Stimulated activated naive B cell treated with anti-CD40 and anti-IgM and Interleukin-4, amounts not matched to agents 10 μg/mL and 1 μg/mL and 100 μg/mL, for 72 hours (primary cell): ENCODE data around the gene CDC34.

Experiments
- ATAC-seq, 2 donors: fragments of 150-1000 bp; cut with Tn5 transposase; replicated peaks; 2 replicates each; pipeline ENCODE4 v1.10.0; 2021; ENCODE audit warnings: moderate library complexity in 1 of 2
- DNase-seq: peaks from one replicate; pipeline ENCODE4 v3.0.0; 2021
- H3K27ac Mint-ChIP-seq: one replicate; pipeline ENCODE4 v1.8.0; 2022; ENCODE audit warnings: mild to moderate bottlenecking, mixed read lengths
- H3K27me3 Mint-ChIP-seq, 2 donors: one replicate each; pipeline ENCODE4 v1.8.0; 2022; ENCODE audit warnings: mixed read lengths in 2 of 2
- H3K36me3 Mint-ChIP-seq, 2 donors: one replicate each; pipeline ENCODE4 v1.8.0; 2022; ENCODE audit warnings: mixed read lengths in 2 of 2, mild to moderate bottlenecking in 1 of 2
- H3K4me1 Mint-ChIP-seq, 2 donors: one replicate each; pipeline ENCODE4 v1.8.0; 2022; ENCODE audit warnings: mixed read lengths in 2 of 2, mild to moderate bottlenecking in 1 of 2
- H3K4me3 Mint-ChIP-seq, 2 donors: one replicate each; pipeline ENCODE4 v1.8.0; 2022; ENCODE audit warnings: mild to moderate bottlenecking in 2 of 2, mixed read lengths in 2 of 2, moderate library complexity in 1 of 2
- H3K9me3 Mint-ChIP-seq, 2 donors: one replicate each; pipeline ENCODE4 v1.8.0; 2022; ENCODE audit warnings: mixed read lengths in 2 of 2, mild to moderate bottlenecking in 1 of 2

Gene CDC34, protein sequence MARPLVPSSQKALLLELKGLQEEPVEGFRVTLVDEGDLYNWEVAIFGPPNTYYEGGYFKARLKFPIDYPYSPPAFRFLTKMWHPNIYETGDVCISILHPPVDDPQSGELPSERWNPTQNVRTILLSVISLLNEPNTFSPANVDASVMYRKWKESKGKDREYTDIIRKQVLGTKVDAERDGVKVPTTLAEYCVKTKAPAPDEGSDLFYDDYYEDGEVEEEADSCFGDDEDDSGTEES

DNA sequence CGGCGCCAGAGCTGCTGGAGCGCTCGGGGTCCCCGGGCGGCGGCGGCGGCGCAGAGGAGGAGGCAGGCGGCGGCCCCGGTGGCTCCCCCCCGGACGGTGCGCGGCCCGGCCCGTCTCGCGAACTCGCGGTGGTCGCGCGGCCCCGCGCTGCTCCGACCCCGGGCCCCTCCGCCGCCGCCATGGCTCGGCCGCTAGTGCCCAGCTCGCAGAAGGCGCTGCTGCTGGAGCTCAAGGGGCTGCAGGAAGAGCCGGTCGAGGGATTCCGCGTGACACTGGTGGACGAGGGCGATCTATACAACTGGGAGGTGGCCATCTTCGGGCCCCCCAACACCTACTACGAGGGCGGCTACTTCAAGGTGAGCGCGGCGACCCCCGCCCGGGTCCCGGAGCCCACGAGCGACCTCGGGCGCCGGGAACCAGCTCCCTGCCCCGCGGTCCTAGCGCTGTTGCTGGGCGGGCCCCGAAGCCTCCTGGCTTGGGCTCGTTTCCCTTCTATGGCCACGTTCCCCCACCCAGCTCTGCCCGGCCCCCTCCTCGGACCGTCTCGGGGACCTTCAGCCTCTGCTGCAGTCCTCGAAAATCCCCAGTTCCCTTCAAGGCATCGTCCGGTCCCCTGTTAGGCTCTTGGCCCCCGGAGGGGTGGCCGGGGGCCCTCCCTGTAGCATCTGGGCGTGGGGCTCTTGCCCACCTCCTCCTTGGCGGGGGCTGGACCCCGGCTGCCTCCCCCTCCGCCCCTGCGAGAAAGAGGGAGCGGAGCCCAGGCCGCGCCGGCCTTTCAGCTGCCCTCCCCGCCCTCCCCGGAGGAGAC is at the start of gene CDC34:
Gene CDC34, plus strand, starts transcription at position 8 of the 808 bp plus-strand sequence. Its CDS starts 172 bp downstream, at position 180.
- Mint-ChIP-seq H3K27ac (peak within 1 kb of the TSS; percentile 91), H3K27me3 (peaks cover 4% of the 10 kb centered on the region in 2 donors), H3K4me1 (peaks cover 15 to 31% of the 10 kb centered on the region in 2 donors), H3K4me3 (peak within 1 kb of the TSS; percentile 86 to 91), H3K36me3 (peaks cover 4 to 5% of the 10 kb centered on the region in 2 donors), H3K9me3 (no peaks in the 10 kb centered on the region)
- DNase-seq, result no peak
- ATAC-seq, result peak; percentile 41 to 44

DNA sequence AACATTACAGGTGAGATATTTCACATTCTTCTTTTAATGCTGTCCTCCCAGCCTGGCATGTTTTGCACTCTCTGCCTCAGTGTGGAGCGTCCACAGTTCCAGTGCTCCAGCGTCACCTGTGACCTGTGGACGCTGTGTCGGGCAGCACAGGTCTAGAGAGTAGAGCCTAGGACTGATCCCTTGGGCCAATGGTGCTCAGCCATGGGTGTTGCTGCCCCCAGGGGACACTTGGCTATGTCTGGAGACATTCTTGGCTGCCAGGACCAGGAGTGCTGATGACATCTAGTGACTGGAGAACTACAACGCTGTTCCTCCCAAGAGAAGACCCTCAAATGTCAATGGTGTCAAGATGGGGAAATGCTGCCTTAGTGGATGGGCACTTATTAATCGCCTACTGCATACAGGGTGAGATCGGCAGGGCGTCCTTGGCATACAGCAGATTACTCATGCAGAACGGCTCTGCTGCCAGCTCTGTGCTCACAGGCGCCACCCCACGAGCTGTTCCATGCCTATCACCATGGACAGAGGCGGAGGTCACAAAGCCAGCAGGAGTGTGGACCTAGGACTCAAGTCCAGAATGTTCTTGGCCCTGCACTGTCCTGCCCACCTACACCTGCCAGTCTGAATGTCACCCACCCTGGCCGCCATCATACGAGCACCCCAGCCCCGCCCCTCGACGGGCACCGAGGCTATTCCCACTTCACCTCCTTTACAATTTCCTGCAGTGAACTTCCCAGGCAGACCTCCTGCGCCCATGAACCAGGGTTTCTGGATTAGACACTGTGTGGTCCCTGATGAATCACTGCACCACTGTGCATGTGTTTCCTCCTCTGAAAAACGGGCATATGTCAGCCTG is 49.1 kb upstream of the CDC34 start:
- Mint-ChIP-seq H3K36me3 (peaks cover 15 to 19% of the 10 kb centered on the region in 2 donors), H3K9me3 (peaks cover 18% of the 10 kb centered on the region in 2 donors), H3K27me3 (peaks cover 42 to 48% of the 10 kb centered on the region in 2 donors), H3K27ac (no peak overlapping the region), H3K4me1 (peaks cover 18 to 20% of the 10 kb centered on the region in 2 donors), H3K4me3 (no peak overlapping the region)
- no peak for ATAC-seq
- DNase-seq, result no peak

DNA sequence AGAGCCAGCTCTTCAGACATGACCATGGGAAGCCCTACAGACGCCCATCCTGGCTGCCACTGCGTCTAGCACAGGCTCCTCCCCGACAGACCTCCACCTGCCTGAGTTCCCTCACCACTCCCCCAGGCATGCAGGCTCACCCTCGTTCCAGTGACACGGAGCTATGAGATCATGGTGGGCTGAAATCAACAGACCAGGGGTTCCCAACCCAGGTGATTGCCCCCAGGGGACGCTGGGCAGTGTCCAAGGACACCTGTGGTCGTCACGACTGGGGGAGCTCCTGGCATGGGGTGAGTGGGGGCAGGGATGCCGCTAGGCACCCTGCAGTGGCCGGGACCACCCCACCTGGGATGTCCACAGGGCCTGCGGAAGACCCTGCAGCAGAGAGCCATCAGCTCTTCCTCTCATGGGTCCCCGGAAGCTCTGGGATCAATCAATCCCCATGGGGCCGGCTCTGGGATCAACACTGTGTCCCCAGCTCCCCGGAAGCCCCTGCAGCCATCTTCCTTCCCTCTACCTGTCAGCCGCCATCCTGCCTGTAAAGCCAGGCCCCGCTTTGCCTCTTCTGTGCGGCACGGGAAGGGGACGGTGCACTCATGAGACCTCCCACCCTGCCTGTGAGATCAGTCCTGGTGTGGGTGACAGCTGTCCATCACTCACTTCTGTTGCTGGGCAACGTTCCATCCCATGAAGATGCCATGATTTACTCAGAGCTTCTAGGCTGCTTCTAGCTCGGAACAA is 48.1 kb upstream of the CDC34 start:
- Mint-ChIP-seq H3K36me3 (peaks cover 15 to 19% of the 10 kb centered on the region in 2 donors), H3K4me3 (no peak overlapping the region), H3K9me3 (peaks cover 18% of the 10 kb centered on the region in 2 donors), H3K4me1 (peaks cover 18 to 27% of the 10 kb centered on the region in 2 donors), H3K27ac (no peak overlapping the region), H3K27me3 (peaks cover 37 to 38% of the 10 kb centered on the region in 2 donors)
- no peak for ATAC-seq
- DNase-seq, result no peak

DNA sequence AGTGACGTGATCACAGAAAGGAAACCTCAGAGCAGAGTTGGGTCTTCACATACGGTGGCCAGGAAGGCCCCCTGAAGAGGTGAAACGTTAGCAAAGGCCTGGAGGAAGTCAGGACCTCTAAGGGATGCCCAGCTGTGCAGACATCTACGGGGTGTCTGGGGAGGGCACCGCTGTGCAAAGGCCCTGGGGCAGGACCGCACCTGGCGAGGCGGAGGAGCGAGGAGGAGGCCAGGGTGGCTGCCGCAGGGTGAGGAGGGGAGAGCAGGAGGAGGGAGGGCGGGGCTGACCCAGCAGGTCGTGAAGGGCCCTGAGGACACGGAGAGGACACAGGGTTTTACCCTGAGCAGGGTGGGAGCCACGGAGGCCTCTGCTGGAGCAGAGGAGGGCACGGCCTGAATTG is 47.1 kb upstream of the CDC34 start:
- DNase-seq, result no peak
- H3K36me3 Mint-ChIP-seq, result peaks cover 15 to 19% of the 10 kb centered on the region in 2 donors
- peaks cover 37 to 38% of the 10 kb centered on the region in 2 donors for H3K27me3 Mint-ChIP-seq
- H3K4me1 Mint-ChIP-seq, result peaks cover 19 to 30% of the 10 kb centered on the region in 2 donors
- no peak overlapping the region for H3K4me3 Mint-ChIP-seq
- ATAC-seq, result no peak
- peaks cover 18% of the 10 kb centered on the region in 2 donors for H3K9me3 Mint-ChIP-seq
- H3K27ac Mint-ChIP-seq, result no peak overlapping the region

DNA sequence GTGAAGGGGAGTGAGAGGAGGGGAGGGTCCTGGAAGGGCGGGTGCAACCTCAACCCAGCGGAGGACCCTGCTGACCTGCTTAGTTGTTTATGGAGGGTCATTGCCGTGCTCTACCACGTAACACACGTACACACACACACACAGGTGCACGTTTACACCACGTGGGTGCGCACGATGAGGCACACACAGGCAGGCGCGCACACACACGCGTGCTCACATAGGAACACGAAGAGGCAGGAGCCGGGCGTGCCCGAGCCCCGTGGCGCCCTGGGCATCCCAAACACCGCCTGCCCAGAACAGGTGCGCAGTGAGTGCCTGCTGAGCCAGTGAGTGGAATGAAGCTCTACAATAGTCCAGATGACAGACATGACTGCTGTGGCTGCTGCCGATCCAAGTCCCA is 46.5 kb upstream of the CDC34 start:
- H3K4me3 Mint-ChIP-seq, result no peak overlapping the region
- H3K36me3 Mint-ChIP-seq, result peaks cover 11 to 15% of the 10 kb centered on the region in 2 donors
- peaks cover 19 to 30% of the 10 kb centered on the region in 2 donors for H3K4me1 Mint-ChIP-seq
- peaks cover 35% of the 10 kb centered on the region in 2 donors for H3K27me3 Mint-ChIP-seq
- peaks cover 14 to 15% of the 10 kb centered on the region in 2 donors for H3K9me3 Mint-ChIP-seq
- H3K27ac Mint-ChIP-seq, result no peak overlapping the region
- DNase-seq (no peak), ATAC-seq (no peak)

DNA sequence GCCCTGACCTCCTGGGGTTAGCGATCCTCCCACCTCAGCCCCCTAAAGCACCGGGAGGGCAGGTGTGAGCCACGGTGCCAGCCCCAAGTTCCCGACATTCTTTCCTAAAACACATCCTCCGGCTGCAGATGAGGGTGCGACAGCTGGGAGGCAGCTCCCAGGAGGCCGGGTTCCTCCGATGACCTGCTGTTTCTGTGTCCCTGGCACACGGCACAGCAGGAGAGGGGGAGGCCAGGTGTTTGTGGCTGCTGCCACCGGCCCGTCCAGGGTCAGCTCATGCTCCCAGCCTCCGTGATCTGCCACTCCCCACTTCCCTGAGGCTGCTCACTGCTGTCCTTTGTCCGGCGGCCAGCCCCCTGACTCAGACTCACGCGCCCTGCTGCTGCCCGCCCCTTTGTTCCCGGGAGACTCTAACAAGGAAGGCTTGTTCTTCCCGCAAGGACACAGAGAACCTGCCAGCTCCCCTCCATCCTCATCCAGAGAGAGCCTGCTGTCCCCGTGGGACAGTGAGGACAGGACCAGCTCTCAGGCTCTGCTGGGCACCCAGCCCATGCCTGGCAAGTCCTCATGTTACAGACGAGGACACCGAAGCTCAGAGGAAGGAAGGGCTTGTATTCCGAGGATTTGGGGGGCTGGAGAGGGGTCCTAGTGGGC is 45.9 kb upstream of the CDC34 start:
- Mint-ChIP-seq H3K36me3 (peaks cover 5 to 9% of the 10 kb centered on the region in 2 donors), H3K4me3 (no peak overlapping the region), H3K27me3 (peaks cover 29% of the 10 kb centered on the region in 2 donors), H3K9me3 (peaks cover 8 to 9% of the 10 kb centered on the region in 2 donors), H3K27ac (no peak overlapping the region), H3K4me1 (peaks cover 12 to 29% of the 10 kb centered on the region in 2 donors)
- DNase-seq (no peak), ATAC-seq (no peak)

DNA sequence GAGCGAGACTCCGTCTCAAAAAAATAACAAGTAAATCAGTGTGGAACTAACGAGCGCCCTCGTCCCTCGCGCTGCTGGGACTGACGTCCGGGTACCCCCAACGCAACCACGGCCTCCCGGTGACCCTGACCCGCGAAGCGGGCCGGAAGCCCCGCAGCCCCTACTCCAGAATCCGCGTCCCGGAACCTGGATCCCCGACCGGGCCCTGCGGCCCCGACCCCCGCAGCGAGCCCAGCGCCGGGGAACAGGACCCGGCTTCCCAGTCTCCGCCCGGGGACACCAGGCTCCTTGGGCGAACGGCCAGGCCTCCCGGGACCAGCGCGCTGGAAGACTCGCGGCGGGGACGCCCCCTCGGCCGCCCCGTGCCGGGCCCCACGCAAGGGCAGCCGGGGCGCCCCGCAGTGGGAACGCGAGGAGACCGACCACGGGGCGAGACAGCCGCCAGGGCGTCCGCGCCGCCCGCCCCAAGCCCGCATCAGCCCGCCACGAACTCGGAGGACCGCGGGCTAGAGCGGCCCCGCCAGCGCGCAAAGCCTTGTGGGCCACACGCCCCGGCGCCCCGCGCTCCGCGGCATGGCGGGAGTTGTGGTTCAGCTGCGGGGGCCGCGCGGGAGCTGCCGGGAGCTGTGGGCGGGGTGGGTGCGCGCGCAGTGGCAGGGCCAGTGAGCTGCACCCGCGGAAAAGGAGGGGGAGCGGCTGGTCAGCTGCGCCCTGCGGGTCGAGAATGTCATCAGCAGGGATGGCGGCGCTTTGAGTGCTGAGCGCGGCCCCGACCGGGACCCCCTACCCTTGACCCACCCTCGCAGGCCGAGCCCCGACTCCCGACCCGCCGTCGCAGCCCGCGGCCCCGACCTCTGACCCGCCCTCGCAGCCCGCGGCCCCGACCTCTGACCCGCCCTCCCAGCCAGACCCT is 42.8 kb upstream of the CDC34 start:
- Mint-ChIP-seq H3K9me3 (peaks cover 0 to 2% of the 10 kb centered on the region in 2 donors), H3K27me3 (peaks cover 19 to 25% of the 10 kb centered on the region in 2 donors), H3K4me3 (peak overlapping the region; percentile 84 to 87), H3K4me1 (peaks cover 8 to 27% of the 10 kb centered on the region in 2 donors), H3K27ac (peak overlapping the region; percentile 89), H3K36me3 (no peaks in the 10 kb centered on the region)
- peak; percentile 91 for DNase-seq
- peak; percentile 92 to 95 for ATAC-seq

DNA sequence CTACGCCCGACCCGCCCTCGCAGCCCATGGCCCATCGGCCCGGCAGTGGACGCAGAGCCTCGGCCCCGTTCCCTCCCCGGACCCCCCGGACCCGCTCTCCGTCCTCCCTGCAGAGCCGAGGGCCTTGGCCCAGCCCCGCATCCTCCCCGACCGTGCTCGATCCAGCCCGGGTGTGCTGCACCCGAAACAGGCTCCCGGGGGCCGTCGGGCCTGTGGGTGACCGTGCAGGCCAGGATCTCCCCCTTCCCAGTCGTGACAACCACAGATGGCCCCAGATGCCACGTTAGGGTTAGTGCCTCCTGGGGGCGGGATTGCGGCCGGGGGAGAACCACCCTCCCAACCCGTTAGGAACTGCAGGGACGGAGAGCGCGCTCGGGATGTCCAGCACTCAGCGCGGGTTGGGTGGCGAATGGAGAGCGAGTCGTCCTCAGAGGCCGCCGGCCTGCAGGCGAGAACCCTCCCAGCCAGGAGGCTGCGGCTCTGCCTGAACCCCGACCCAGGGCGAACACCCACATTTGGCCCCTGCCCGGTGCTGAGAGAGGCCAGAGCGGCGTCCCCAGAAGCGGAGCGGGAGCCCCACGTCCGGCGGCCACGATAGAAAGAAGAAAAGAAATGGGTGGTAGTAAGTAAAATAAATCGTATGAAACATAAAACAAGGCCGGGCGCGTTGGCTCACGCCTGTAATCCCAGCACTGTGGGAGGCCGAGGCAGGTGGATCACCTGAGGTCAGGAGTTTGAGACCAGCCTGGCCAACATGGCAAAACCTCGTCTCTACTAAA is 42.0 kb upstream of the CDC34 start:
- no peaks in the 10 kb centered on the region for H3K36me3 Mint-ChIP-seq
- DNase-seq (no peak), ATAC-seq (peak; percentile 24 to 39)
- H3K4me1 Mint-ChIP-seq, result peaks cover 9 to 29% of the 10 kb centered on the region in 2 donors
- H3K27me3 Mint-ChIP-seq, result peaks cover 13 to 23% of the 10 kb centered on the region in 2 donors
- H3K9me3 Mint-ChIP-seq, result peaks cover 0 to 2% of the 10 kb centered on the region in 2 donors
- peak overlapping the region; percentile 84 to 87 for H3K4me3 Mint-ChIP-seq
- H3K27ac Mint-ChIP-seq, result peak overlapping the region; percentile 95

DNA sequence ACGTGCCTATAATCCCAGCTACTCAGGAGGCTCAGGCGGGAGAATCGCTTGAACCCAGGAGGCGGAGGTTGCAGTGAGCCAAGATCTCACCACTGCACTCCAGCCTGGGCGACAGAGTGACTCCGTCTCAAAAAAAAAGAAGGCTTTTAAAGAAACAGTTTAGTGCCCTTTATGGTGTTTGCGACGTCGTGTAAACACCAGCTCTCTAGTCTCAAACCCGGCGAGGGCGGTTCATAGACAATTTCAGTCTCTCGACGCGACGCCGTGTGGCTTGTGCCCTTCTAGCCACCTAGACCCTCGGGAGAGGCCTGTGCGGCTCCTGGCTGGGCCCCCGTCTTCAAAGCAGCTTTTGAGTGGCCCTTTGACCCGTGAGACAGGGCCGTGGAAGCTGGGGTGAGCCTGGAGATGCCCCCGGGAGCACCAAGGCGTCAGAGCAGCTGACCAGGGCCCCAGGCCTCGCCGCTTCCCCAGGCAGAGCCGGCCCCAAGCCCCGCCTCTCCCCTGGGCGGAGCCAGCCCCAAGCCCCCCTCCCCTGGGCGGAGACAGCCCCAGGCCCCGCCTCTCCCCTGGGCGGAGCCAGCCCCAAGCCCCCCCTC is 40.3 kb upstream of the CDC34 start:
- DNase-seq (no peak), ATAC-seq (no peak)
- Mint-ChIP-seq H3K9me3 (peaks cover 0 to 2% of the 10 kb centered on the region in 2 donors), H3K27me3 (peaks cover 14 to 24% of the 10 kb centered on the region in 2 donors), H3K4me3 (no peak overlapping the region), H3K36me3 (no peaks in the 10 kb centered on the region), H3K4me1 (peaks cover 11 to 29% of the 10 kb centered on the region in 2 donors), H3K27ac (no peak overlapping the region)

DNA sequence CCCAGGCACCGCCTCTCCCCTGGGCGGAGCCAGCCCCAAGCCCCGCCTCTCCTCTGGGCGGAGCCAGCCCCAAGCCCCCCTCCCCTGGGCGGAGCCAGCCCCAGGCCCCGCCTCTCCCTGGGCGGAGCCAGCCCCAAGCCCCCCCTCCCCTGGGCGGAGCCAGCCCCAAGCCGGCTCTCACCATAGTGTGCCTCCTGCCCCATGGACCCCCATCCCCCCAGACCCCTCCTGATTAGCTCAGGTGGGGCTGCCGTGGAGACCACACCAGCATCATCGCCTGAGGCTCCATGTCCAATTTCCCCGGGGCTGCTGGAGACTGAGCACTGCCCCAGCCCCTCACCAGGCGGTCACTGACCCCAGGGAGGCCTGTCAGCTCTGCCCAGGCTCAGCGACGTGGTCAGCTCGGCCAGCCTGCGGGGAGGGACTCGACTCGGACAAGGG is 39.4 kb upstream of the CDC34 start:
- Mint-ChIP-seq H3K4me3 (no peak overlapping the region), H3K27me3 (peaks cover 15 to 25% of the 10 kb centered on the region in 2 donors), H3K9me3 (peaks cover 0 to 2% of the 10 kb centered on the region in 2 donors), H3K36me3 (no peaks in the 10 kb centered on the region), H3K4me1 (peaks cover 11 to 29% of the 10 kb centered on the region in 2 donors), H3K27ac (no peak overlapping the region)
- ATAC-seq, result no peak
- DNase-seq, result no peak

DNA sequence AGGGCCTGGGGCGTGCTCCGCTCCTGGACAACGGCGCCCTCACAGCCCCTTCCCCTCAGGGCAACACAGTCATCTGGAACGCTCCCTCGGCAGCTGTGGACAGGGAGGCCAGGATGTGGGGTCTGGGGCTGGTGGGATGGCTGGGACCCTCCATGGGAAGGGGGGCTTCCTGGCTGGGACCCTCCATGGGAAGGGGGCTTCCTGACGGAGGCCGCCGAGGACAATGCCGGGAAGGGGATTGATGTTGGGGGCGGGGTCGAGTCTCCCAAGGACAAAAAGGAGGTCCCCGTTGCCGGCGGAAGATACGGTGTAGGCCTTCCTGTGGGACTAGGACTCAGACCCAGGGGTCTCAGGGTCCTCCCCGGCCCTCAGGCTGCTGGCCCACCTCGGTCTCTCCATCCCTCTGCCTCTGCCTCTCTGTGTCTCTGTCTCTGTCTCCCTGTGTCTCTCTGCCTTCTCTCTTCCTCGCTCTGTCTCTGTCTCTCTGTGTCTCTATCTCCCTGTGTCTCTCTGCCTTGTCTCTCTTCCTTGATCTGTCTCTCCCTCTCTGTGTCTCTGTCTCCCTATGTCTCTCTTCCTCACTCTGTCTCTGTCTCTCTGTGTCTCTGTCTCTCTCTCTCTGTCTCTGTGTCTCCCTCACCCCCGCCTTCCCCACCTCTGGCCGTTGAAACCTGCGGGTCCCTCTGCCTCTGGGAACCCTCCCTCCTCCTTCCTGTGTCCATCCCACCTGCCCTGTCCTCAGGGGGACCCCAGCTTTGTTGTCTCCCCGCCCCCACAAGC is 38.0 kb upstream of the CDC34 start:
- Mint-ChIP-seq H3K27me3 (peaks cover 22 to 33% of the 10 kb centered on the region in 2 donors), H3K36me3 (peaks cover 0 to 5% of the 10 kb centered on the region in 2 donors), H3K9me3 (peaks cover 0 to 2% of the 10 kb centered on the region in 2 donors), H3K4me3 (no peak overlapping the region), H3K27ac (peak overlapping the region; percentile 90), H3K4me1 (peaks cover 17 to 30% of the 10 kb centered on the region in 2 donors)
- DNase-seq, result no peak
- ATAC-seq, result no peak
